ENCODE results near the gene HEXD.
"Not testable (repeated sequence)": the region's sequence is repeated elsewhere in the genome, so short reads cannot be mapped to it uniquely, and the experiment has no call there.

Gene HEXD

DNA sequence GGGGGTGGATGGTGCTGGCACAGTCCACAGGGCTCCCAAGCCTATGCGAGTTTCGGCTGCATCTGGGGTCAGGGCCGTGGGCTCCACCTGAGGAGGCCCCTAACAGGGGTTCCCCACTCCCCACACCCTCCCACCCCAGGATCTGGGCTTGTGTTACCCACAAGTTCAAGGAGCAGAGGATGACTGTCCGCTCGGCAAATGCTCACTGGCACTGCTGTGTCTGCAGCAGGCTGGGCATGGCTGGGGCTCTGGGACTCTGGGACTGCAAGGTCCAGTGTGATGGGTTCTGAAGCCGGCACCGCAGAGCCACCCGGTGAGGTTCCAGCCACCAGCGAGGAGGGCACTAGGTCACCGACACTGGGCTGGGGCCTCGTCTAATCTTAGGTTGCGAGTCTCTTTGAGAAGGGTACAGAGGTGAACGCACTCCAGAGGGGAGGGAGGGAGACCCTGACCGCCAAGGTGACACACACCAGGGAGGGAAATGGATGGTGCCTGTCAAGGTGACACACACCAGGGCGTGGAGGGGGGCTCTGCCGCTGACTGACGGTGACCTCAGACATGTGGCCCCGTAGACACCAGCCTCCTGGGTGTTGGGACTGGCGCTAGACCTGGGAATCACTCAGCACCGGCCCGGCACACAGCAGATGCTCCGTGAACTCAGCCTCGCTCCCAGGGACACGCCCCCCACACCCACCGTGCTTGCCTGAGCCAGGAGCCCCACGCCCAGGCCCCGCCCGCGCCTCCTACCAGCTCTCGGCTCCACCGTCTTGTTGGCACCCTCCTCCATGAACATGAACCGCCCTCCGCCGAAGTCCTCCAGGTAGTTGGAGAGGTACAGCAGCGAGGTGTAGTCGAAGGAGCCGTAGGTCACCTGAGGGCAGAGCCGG is 20.5 kb upstream of the HEXD start:
- no peak for DNase-seq

DNA sequence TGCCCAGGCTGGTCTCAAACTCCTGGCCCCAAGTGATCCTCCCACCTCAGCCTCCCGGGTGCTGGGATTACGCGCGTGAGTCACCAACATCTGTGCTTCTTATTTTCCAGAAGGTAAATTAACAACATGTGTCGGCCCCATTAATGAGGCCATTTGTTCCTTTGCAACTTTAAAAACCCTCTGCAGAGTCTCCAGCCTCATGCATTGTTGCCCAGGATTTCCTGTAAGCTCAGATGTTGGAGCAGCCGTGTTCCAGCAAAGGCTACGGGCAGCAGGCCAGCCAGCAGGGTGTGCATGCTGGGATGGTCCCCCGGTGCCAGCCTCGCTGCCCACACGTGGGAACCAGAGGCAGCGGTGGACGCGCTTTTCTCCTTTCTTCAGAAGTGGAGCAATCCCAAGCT is 19.1 kb upstream of the HEXD start:
- DNase-seq: no peak

DNA sequence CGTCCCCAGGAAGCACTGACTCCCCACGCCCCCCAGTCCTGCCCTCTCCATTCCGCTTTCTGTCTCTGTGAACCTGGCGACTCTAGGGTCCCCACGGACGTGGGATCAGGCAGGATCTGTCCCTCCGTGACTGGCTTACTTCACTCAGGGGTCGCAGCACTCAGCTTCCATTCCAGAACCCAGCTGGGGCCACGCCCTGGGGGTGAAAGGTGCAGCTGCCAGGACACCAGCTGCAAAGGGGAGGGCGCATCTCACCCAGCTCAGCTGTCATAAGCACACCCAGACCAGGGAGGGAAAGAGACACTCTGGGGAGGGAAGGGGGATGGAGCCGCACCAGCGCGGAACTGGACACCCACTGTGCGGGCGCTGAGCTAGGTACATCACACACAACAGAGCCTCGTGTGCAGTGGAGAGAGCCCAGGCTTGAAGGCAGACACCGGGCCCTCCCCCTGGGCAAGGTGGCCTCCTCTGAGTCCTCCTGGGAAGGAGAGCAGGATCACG is 18.5 kb upstream of the HEXD start:
- no peak for DNase-seq

DNA sequence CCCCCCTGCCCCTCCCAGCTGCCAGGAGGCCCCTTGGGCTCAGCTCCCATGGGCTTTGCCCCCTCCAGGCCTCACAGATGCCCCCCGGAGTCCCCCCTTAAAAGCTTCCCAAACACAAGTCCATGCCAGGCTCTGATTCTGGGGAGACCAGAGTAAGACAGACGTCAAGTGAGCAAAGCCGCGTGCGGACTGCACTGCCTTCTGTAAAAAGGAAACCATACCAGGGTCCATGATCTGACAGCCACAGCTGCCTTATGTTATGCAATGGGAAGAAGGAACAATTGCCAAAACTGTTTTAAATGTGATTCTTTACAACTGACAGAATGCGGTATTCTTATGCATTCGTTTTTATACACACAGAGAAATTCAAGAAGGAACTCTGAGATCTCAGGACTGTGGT is 17.9 kb upstream of the HEXD start:
- DNase-seq: no peak

DNA sequence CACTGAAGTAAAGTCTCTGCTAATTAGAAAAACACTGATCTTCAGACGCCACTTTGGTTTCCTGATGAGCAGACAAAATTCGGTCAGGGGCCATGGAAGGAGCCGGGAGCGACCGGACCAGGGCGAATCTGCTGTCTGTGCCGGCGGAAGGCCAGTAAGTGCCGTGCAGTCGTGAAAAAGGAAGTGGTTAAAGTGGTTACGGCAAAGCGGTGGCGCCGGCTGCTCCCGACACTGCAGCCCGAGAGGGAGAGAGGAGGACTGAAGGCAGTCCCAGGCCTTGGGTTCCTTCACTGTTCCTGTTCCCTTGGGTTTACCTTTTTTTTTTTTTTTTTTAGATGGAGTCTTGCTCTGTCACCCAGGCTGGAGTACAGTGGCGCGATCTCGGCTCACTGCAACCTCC is 17.3 kb upstream of the HEXD start:
- no peak for DNase-seq

DNA sequence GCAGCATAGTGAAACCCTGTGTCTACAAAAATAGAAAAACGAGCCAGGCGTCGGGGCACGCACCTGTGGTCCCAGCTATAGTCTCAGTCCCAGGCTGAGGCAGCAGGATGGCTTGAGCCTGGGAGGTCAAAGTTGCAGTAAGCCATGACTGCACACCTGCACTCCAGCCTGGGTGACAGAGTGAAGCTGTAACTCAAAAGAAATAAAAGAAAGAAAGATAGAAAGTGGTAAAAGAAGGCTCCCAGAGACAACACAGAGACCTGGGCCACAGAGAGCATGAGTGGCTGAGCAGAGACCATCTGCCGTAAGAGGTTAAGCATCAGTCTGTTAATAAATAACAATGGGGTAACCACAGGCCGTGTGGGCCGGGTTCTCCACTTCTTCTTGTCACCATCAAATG is 15.3 kb upstream of the HEXD start:
- DNase-seq: no peak

DNA sequence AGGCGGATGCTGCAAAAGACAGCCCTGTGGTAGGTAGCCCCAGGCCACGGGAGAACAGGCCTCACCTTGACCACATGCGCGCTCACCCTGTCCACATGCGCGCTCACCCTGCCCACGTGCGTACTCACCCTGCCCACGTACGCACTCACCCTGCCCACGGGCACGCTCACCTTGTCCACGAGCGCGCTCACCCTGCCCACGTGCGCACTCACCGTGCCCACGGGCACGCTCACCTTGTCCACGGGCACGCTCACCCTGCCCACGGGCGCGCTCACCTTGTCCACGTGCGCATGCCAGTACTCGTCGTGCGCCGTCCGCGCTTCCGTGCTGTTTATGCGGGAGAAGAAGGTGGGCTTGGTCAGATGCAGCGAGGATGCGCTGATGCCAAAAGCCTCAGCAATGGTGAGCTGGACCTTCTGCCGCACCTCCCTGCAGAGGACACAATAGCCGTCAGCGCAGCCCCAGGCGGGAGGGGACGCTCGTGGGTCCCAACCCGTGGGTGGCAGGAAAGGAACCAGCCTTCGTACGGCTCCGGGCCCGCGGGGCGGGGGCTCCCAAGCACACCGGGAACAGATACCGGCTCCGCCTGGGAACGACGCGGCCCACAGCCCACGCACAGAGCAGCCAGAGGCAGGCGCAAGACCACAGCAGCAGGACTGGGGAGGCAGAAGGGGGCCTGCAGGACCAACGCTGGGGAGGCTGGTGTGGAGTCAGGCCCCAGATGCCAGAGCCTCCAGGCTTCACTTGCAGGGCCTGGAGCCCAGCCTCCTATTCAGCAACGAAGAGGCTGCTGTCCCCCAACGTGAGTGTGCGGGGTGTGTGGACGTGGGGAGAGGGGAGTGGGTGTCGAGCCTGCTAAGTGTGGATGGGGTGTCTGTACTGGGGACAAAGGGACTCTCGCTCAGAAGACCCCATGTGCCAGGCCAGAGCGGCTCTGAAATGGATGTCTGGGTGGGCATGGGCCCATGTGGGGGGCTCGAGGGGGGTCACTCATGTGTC is 14.2 kb upstream of the HEXD start:
- DNase-seq: no peak

DNA sequence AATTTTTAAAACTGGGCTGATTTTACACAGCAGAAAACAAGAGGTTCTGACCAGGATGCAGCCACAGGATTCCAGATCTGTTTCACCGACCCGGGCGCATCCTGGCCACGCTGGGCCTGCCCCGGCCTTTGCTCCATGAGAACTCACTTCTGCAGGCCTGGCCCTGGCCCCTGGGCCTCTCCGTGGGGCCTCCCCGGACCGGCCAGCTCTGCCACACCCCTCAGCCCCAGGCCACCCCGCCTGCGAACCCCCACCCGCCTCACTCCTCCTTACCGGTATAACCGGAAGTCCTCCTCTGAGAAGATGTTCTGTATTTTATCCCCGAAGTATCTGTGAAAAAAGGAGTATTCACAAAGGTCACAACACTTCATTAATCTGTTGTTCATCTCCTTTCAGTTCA is 13.1 kb upstream of the HEXD start:
- DNase-seq: no peak

DNA sequence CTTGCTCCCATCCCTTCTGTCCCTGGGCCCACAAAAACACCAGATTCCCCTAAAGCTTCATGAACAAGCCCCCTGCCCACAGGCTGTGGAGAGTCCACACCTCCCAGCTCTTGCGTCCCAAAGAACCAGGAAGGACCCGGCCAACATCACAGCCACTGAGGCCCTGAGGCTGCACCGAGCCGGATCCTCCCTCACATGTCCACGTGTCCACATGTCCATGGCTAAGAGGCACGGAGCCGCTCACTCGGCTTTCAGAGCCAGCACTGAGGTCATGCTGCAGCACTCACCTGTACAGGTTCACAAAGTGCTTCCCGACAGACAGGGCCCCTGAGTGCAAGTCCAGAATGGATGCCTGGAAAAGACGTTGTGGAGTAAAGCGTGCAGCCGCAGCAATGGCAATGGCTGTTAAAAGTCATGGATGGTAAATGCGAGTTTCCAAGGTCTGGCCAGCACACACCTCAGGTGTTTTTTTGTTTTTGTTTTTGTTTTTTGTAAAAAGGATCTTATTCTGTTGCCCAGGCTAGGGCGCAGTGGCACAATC is 11.9 kb upstream of the HEXD start:
- DNase-seq: no peak

DNA sequence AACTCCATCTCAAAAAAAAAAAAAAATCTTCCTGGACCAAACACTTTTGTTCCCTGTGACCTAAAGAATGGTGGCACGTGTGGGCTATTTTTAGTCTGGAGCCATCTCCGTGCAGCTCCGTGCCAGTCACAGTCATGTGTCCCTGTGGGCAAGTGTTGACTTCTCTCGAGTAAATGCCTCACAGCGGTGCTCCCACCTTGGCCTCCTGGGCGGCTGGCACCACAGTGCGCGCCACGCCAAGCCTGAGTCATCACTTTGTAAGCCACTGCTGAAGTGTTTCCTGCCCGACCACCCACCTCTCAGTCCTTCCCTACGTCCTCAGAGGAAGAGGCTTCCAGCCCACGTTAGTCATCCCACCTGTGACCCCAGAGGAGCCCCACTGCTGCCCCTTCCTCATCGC is 10.9 kb upstream of the HEXD start:
- no peak for DNase-seq

DNA sequence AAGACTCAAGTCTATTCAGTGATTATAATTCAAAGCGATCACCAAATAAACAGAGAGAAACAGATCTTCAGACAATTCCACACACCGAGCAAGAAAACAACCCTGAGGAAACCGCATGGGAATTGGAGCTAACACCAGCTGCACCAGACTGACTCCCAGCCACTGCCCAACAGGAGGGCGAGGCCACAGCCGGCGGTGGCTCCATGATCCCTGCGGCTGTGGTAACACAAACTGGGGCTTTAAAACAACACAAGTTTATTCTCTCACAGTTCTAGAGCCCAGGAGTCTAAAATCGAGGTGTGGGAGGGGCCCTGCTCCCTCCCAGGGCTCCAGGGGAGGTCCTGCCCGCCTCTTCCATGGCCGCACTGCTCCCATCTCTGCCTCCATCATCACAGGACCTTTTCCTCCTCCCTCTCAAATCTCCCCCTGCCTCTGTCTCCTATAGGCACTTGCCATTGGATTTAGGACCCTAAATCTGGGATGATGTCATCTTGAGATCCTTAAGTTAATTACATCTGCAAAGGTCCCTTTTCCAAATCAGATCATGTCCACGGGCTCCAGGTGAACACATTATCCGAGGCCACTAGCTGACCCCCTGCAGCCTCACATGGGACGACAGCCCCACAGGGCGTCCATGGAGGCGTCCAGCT is 9.7 kb upstream of the HEXD start:
- no peak for DNase-seq

DNA sequence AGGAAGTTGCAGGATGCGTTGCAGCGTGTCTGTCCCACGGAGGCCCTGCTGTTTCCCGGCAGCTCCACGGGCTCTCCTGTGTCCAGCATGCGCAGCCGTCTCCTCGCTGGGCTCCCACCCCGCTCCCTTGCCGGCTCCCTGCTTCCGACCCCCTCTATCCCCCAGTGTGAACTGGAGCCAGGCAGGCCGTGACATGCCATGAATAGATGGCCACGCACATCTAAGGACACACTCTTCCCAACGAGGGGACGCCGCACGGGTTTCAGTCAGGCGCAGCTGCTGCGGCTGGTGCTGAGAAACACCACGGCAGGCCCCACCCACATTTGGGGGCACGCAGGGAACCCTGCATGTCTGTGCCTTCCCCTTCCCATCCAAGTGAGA is 9.2 kb upstream of the HEXD start:
- DNase-seq: no peak

DNA sequence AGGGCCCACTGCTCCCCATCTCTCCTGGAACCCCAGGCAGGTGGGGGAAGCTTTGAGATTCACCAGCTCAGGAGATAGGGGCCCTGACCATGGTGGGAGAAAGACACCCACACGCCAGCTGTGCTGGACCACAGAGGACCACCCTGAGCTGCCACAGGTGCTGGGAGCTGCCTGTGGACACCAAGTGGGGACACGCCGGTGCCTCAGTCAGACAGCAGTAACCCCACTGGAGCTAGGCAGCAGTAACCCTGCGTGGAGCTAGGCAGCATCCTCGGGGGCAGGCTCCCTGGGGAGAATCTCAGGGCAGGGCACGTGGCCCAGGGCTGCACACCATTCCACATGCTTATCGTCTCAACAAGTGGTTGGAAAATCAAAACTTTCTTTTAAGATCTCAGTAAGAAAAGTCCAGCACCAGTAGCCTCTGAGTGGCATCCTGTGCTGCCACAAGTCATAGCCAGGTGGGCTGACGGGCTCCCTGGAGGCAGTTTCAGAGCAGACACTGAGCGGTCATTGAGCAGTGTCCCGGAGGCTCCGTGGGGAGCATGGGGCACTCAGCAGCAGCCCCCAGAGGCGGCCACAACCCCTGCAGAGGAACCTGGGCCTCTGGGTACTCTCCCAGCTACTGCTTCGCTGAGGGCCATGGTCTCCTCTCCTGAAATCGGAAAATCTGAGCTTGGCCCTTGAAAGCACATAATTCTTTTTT is 8.0 kb upstream of the HEXD start:
- no peak for DNase-seq

DNA sequence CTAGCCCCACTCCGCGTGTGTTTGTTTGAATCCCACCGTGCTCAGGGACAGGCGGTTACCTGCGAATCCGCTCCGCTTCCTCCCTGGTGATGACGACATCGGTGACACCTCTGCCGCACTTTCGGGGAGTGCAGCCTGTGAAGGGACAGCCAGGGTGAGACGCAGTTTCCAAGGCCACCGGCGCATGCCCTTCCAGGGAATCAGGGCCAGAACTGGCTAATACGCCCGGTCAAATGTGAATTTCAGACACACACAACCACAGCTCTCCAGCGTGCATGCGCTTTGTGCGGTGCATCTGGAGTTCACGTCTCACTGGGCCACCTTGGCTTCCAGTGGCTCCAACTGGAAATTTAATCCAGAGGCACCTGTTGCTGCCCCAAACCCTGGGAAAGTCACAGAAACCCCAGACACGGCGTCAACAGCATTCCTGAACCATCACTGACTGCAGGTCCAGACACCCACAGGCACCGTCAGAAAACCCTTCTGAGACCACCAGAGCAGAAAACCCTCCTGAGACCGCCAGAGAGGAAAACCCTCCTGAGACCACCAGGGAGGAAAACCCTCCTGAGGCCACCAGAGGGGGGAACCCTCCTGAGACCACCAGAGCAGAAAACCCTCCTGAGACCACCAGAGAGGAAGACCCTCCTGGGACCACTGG is 6.6 kb upstream of the HEXD start:
- no peak for DNase-seq

DNA sequence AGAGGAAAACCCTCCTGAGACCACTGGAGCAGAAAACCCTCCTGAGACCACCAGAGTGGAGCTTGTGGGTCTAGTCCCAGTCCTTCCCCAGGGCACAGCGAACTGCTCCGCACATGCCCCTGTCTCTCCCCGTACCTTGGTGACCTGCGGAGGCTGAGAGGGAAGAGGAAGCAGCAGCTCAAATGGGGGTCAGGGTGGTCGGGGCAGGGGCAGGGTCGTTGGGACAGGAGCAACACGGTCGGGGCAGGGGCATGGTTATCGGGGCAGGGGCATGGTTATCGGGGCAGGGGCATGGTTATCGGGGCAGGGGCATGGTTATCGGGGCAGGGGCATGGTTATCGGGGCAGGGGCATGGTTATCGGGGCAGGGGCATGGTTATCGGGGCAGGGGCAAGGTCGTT is 6.1 kb upstream of the HEXD start:
- not testable (repeated sequence) for DNase-seq

DNA sequence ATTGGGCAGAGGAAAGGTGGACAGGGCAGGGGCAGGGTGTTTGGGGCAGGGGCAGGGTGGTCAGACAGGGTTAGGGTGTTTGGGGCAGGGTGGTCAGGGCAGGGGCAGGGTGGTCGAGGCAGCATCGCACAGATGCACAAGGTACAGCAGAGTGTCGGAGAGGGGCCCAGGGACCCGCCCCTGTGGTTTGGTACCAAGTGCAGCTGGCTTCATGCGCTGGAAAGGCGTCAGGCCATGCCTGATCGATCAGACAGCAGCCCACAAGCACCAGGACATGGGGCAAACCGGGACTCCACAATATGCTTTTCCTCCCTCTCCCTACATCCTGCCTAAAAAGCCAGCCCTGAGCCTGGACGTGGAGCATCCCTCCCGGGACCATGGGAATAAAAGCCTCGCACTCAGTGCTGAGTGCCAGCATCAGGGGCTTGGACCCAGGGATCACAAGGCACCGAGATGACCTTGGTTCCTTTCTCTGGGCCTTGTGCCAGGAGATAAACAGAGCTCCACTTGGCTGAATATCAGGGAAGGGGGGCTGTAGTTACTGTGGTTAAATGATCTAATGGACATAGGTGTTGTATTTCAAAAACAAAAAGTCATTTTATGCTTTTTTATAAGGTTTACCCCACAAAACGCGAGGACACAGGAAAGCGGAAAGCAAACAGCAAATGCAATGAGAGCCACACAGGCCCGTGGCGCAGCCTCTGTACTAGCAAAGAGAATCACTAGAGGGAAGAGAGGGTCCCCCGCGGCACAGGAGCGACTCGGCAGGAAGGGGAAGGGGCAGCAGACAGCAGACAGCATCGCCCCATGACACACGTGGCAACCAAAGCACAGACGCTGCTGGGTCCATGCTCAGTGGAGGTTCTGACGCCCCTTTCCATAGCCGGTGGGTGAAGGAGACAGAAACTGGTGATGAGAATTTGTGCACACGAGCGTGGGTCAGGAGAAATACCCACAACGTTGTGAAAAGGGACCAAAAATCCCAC is 5.3 kb upstream of the HEXD start:
- no peak for DNase-seq

DNA sequence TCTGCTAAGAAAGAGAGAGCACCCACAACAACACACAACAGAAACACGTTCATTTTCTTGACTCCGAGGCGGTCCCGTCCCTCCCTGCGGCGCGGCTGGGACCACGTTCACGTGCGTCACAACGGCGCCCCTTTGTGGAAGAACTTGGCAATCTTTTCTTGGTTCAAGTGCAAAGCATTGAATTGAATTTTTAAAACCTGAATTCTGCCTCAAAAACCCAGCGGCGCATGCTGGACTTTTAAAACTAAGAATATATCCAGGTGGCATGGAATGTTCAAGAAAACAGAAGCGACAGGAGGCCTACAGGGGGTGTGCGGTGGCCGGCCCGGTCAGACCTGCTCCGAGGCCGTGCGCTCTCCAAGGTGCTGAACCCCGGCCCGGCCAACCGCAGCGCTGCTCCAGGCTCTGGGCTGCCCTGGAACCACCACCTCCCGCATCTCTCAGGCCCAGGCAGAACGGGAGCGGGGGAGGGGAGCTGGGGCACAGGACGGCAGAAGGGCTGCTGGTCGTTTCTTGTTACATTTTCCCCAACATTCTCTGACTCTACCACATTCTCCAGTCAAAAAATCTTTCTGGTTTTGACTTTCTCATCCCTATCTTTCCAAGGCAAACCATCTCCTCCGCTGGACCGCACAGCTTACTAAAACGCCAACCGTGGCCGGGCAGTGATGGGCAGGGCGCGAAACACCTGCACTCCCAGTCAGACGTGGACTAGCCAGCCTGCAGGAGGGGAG is 3.4 kb upstream of the HEXD start:
- peak in 1 of 2 experiments; percentile 18 for DNase-seq

DNA sequence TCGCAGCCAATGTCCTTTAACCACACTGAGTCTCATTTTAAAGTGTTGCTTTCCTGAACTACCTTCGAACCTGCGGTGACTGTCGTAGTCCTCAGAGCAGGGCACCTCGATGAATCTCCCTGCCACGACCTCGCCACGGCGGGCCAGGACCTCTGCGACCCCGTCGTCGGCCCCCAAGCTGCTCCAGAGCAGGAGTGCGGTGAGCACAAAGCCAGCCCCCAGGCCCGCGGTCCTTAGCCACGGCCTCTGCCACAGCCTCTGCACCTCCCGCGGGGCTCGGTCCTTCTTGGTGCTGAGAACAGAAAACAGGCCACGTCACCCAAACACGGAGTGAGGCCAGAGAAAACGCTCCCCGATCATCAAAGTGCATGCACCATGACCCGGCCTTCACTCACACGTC is 2.8 kb upstream of the HEXD start:
- no peak for DNase-seq

DNA sequence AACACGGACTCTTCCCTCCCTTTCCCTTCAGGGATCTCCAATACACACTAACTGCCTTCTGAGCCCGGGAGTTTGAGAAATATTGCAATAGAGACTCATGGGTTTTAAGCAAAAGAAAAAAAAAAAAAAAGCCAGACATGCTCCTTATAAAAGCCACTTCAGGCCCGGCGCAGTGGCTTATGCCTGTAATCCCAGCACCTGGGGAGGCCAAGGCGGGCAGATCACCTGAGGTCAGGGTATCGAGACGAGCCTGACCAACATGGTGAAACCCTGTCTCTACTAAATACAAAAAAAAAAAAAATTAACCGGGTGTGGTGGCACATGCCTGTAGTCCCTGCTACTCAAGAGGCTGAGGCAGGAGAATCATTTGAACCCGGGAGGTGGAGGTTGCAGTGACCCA is 2.4 kb upstream of the HEXD start:
- DNase-seq: no peak

DNA sequence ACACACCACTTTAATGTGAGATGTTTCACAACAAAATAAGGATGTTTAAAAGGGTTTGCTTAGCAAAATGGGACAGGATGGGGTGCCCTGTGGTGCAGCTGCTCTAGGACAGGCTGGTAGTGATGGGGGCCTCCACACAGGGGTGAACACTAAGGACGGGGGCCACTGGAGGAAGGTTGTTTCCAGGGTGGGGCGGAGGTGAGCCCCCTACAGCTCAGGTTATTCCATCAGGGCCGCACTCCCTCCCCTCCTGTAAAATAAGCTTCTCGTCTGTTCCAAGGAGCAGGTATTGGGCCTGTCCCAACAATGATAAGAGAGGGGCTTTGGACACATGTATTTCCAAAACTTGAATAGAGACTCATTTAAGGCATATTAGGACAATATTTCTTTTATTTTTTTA is 1.9 kb upstream of the HEXD start:
- DNase-seq: no peak
